Measurements from ENCODE around the gene FXN.

The FXN gene

DNA sequence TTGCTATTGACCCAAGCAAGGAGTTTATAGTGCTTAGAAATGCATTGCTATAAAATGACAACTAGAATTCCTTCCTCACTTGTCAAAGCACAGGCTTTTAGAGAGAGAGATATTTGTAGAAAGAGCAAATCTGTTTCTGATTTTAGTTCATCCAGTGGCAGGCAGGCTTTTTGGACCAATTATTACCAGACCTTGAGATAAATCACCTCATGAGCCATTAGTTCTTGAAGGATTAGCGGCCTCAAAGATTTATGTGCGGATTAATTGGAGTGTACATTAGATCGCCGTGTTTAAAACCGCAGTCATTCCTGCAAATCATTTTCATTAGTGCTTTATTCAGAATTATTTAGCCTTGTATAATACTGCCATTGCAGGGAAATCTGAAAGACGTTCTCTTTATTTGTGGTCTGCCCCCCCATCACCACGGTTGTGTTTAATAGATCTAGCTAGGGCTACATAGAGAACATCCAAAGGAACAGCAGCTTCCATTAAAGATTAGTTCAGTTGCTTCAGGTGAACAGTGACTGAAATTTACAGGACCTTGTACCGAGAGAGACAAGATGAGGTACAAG, 109.7 kb downstream of the FXN start:
- H3K27ac ChIP-seq (ENCODE audit: low read depth, low read length) = no peak overlapping the region
- H3K36me3 ChIP-seq (ENCODE audit: control insufficient read depth in 5 of 5, insufficient read depth in 5 of 5, low read length in 5 of 5) = no peaks in the 10 kb centered on the region
- H3K4me1 ChIP-seq (ENCODE audit: control insufficient read depth in 5 of 5, insufficient read depth in 5 of 5, low read length in 5 of 5) = peaks cover 0 to 10% (median 0%) of the 10 kb centered on the region in 5 donors
- H3K4me3 ChIP-seq (ENCODE audit: low read depth in 1 of 5, low read length in 5 of 5) = no peak overlapping the region
- H3K9ac ChIP-seq (ENCODE audit: low read length in 5 of 5) = no peak overlapping the region
- H3K27me3 ChIP-seq (ENCODE audit: control insufficient read depth in 5 of 5, insufficient read depth in 4 of 5, low read length in 5 of 5) = no peaks in the 10 kb centered on the region
- no peaks in the 10 kb centered on the region for H3K9me3 ChIP-seq (ENCODE audit: control insufficient read depth in 5 of 5, low read length in 5 of 5)

DNA sequence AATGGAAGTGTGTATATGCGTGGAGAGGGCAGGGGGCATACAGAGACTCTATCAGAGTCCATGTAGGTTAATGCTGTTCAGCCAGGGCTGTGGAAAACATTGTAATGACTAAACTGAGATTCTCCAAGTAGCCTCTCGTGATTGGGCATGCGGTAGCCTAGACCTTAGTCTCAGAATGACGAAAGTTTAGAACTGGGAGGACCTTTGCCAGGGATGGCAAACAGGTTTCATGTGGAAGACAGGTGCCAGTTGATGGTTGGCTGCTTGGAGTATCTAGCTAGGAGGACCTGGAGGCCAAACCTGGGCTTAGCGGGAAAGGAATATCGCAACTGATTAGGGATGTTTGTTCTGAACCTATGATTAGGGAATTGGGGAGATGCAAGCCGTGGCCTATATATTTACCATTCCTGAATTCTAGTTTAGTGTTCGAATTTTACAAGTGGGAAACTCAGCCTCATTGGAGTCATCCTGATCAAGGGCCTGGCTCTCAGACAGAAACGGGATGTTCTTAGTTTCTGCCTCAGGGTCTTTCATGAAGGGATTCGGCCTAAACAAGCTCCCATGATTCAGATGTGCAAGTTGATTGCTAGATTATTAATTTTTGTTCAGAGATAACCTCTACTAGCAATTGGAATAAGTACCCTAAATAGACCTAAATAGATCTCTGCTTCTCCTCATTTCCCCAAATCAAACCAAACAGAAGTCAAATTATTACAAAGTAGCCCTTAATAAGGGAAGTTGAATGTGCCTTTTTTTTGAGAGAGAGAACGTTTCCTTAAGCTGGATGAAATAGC, 111.7 kb downstream of the FXN start:
- Histone ChIP-seq H3K9me3 (ENCODE audit: control insufficient read depth in 5 of 5, low read length in 5 of 5) (no peaks in the 10 kb centered on the region), H3K4me1 (ENCODE audit: control insufficient read depth in 5 of 5, insufficient read depth in 5 of 5, low read length in 5 of 5) (peaks cover 0 to 7% (median 0%) of the 10 kb centered on the region in 5 donors), H3K36me3 (ENCODE audit: control insufficient read depth in 5 of 5, insufficient read depth in 5 of 5, low read length in 5 of 5) (no peaks in the 10 kb centered on the region), H3K9ac (ENCODE audit: low read length in 5 of 5) (no peak overlapping the region), H3K27ac (ENCODE audit: low read depth, low read length) (no peak overlapping the region), H3K4me3 (ENCODE audit: low read depth in 1 of 5, low read length in 5 of 5) (no peak overlapping the region), H3K27me3 (ENCODE audit: control insufficient read depth in 5 of 5, insufficient read depth in 4 of 5, low read length in 5 of 5) (no peaks in the 10 kb centered on the region)

DNA sequence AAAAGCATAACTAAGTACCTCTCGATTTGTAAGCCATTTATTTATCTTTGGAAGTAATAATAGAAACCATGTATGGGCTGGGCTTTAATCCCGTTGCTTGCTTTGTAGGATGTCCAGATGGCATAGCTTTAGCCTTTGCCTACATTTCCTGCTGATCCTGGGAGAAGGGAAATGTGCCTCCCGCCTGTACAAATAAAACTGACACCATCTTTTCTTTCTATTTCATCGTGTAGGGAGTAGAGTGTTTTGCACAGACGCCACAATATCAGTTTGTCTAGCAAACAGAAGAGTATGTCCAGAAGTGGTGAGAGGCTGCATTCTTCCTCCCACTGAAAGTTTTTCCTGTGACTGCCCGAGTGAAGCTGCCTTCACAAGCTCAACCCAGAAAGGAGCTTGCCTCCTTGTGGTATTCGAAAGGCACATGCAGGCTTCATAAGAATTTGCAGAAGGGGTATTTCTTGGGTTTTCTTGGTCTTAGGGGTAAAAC, 113.8 kb downstream of the FXN start:
- Histone ChIP-seq H3K4me1 (ENCODE audit: control insufficient read depth in 5 of 5, insufficient read depth in 5 of 5, low read length in 5 of 5) (peaks cover 0 to 5% (median 0%) of the 10 kb centered on the region in 5 donors), H3K9me3 (ENCODE audit: control insufficient read depth in 5 of 5, low read length in 5 of 5) (no peaks in the 10 kb centered on the region), H3K36me3 (ENCODE audit: control insufficient read depth in 5 of 5, insufficient read depth in 5 of 5, low read length in 5 of 5) (no peaks in the 10 kb centered on the region), H3K27me3 (ENCODE audit: control insufficient read depth in 5 of 5, insufficient read depth in 4 of 5, low read length in 5 of 5) (no peaks in the 10 kb centered on the region), H3K4me3 (ENCODE audit: low read depth in 1 of 5, low read length in 5 of 5) (no peak overlapping the region), H3K9ac (ENCODE audit: low read length in 5 of 5) (peak overlapping the region in 1 of 5 donors; percentile 35), H3K27ac (ENCODE audit: low read depth, low read length) (no peak overlapping the region)
